K562 (cell line): Measurements from ENCODE around the gene MAP2K4. TPM values are rescaled to one million over a fixed set of nuclear protein-coding genes. Genes with fewer than 3 reads are reported as not detected.

ENCODE experiments used
- NCOA6 ChIP-seq: fragments of 450-650 bp; IDR thresholded peaks from 2 replicates; pipeline ENCODE4 v1.6.1; 2017; ENCODE audit warnings: mild to moderate bottlenecking
- RB1 ChIP-seq: fragments of 450-650 bp; IDR thresholded peaks from 2 replicates; pipeline ENCODE4 v1.6.1; 2017; ENCODE audit warnings: low read depth, mild to moderate bottlenecking
- polyA plus RNA-seq, 8 experiments: library from polyadenylated mRNA; depleted of rRNA in 4 of 8; stranded (reverse) in 5 of 8; unstranded in 3 of 8; fragments of >200 nt; fragmentation: Nextera tagmentation in 2 of 8; fragmentation: Illumina TruSeq in 1 of 8; extraction: Ambion mirVana in 2 of 8; extraction: Trizol in 1 of 8; gene quantifications; 2 replicates each; pipeline versions ENCODE4 v1.2.1 to v1.2.3, GENCODE V29; 2011 to 2014; ENCODE audit warnings: inconsistent platforms in 1 of 8, missing spikeins in 1 of 8
- total RNA-seq, 7 experiments: library from RNA; depleted of rRNA in 6 of 7; stranded (reverse); fragments of >200 nt in 6 of 7; fragmentation: Illumina TruSeq in 2 of 7; extraction: Trizol in 2 of 7; gene quantifications; 2 replicates each; pipeline versions ENCODE4 v1.2.1 to v1.2.3, GENCODE V29; 2011 to 2021; ENCODE audit warnings: low replicate concordance in 1 of 7
- TF ChIP-seq, protein P1 (sequence below): sonication (generic); formaldehyde crosslinking; IDR thresholded peaks from 2 replicates; pipeline ENCODE4 v1.8.0; 2023; ENCODE audit warnings: mild to moderate bottlenecking, missing genetic modification reagents
- TF ChIP-seq, protein P2 (sequence below), 2 experiments: fragments of 450-650 bp; IDR thresholded peaks; 2 replicates each; pipeline ENCODE4 v1.6.1; 2018; ENCODE audit warnings: mild to moderate bottlenecking in 2 of 2, low read depth in 1 of 2; ENCODE audit not compliant: partially characterized antibody in 2 of 2
- TF ChIP-seq, protein P3 (sequence below): fragments of 450-650 bp; IDR thresholded peaks from 2 replicates; pipeline ENCODE4 v1.6.1; 2014; ENCODE audit warnings: low read depth, mild to moderate bottlenecking, moderate library complexity, borderline replicate concordance

MAP2K4 gene
- total and polyA plus RNA-seq, 9 of the 15 experiments (the other 6 are each of a cell fraction or from before 2014, with no cell fraction given), result 3.0 to 15.9 (median 10.8) TPM

DNA sequence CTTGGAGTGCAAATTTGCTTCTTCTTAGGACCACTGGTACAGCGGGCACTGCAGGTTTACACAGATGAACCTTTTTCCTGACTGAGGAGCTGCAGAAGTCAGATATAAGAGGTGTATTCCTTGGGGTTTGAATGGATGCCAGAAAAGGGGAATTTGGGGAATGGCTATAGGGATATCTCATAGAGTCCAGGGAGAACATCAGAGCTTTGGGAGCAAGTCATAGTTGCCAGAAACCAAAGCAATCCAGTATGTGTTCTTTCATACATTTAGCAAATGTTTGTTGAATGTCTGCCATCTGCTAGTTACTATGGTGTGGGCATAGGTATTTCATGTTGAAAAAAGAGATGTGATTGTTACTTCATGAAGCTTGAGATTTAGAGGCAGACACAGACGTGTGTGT, 46.8 kb downstream of the MAP2K4 start (continued):
- TF ChIP-seq, protein P1, sequence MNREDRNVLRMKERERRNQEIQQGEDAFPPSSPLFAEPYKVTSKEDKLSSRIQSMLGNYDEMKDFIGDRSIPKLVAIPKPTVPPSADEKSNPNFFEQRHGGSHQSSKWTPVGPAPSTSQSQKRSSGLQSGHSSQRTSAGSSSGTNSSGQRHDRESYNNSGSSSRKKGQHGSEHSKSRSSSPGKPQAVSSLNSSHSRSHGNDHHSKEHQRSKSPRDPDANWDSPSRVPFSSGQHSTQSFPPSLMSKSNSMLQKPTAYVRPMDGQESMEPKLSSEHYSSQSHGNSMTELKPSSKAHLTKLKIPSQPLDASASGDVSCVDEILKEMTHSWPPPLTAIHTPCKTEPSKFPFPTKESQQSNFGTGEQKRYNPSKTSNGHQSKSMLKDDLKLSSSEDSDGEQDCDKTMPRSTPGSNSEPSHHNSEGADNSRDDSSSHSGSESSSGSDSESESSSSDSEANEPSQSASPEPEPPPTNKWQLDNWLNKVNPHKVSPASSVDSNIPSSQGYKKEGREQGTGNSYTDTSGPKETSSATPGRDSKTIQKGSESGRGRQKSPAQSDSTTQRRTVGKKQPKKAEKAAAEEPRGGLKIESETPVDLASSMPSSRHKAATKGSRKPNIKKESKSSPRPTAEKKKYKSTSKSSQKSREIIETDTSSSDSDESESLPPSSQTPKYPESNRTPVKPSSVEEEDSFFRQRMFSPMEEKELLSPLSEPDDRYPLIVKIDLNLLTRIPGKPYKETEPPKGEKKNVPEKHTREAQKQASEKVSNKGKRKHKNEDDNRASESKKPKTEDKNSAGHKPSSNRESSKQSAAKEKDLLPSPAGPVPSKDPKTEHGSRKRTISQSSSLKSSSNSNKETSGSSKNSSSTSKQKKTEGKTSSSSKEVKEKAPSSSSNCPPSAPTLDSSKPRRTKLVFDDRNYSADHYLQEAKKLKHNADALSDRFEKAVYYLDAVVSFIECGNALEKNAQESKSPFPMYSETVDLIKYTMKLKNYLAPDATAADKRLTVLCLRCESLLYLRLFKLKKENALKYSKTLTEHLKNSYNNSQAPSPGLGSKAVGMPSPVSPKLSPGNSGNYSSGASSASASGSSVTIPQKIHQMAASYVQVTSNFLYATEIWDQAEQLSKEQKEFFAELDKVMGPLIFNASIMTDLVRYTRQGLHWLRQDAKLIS (CRISPR knock-in tag), result no peak
- TF ChIP-seq, protein P2, sequence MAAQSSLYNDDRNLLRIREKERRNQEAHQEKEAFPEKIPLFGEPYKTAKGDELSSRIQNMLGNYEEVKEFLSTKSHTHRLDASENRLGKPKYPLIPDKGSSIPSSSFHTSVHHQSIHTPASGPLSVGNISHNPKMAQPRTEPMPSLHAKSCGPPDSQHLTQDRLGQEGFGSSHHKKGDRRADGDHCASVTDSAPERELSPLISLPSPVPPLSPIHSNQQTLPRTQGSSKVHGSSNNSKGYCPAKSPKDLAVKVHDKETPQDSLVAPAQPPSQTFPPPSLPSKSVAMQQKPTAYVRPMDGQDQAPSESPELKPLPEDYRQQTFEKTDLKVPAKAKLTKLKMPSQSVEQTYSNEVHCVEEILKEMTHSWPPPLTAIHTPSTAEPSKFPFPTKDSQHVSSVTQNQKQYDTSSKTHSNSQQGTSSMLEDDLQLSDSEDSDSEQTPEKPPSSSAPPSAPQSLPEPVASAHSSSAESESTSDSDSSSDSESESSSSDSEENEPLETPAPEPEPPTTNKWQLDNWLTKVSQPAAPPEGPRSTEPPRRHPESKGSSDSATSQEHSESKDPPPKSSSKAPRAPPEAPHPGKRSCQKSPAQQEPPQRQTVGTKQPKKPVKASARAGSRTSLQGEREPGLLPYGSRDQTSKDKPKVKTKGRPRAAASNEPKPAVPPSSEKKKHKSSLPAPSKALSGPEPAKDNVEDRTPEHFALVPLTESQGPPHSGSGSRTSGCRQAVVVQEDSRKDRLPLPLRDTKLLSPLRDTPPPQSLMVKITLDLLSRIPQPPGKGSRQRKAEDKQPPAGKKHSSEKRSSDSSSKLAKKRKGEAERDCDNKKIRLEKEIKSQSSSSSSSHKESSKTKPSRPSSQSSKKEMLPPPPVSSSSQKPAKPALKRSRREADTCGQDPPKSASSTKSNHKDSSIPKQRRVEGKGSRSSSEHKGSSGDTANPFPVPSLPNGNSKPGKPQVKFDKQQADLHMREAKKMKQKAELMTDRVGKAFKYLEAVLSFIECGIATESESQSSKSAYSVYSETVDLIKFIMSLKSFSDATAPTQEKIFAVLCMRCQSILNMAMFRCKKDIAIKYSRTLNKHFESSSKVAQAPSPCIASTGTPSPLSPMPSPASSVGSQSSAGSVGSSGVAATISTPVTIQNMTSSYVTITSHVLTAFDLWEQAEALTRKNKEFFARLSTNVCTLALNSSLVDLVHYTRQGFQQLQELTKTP (IDR thresholded peaks at IDR 0.05; ENCODE audit: low read depth in 1 of 2, partially characterized antibody in 2 of 2), result no peak
- TF ChIP-seq RB1, result no peak
- no peak for TF ChIP-seq NCOA6
- TF ChIP-seq, protein P3, sequence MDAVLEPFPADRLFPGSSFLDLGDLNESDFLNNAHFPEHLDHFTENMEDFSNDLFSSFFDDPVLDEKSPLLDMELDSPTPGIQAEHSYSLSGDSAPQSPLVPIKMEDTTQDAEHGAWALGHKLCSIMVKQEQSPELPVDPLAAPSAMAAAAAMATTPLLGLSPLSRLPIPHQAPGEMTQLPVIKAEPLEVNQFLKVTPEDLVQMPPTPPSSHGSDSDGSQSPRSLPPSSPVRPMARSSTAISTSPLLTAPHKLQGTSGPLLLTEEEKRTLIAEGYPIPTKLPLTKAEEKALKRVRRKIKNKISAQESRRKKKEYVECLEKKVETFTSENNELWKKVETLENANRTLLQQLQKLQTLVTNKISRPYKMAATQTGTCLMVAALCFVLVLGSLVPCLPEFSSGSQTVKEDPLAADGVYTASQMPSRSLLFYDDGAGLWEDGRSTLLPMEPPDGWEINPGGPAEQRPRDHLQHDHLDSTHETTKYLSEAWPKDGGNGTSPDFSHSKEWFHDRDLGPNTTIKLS, result no peak
